Measurements from ENCODE around the gene KMT2C.
"Not testable (repeated sequence)": the region's sequence is repeated elsewhere in the genome, so short reads cannot be mapped to it uniquely, and the experiment has no call there.

Gene KMT2C

DNA sequence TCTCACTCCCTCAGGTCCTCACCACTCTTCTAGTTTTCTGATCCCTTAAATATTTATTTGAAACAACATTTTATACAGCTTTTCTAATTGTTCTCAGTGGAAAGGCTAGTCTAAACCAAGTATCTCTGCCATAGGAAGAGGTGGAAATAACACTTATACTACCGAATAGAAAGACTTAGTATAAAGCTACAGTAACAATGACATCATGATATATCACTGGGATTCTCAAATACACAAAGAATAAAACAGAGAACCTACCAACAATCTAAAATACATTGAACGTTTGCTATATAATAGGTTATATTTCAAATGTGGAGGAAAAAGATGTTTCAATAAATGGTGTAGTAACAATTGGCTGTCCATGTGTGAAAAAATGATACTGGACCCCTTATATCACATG lies 142.9 kb downstream of the KMT2C start:
- Histone ChIP-seq H3K27me3 (ENCODE audit: insufficient read depth, low read depth, severe bottlenecking) (no peaks in the 10 kb centered on the region), H3K4me3 (ENCODE audit: low read depth, low read length) (no peak overlapping the region), H3K27ac (no peak overlapping the region), H3K36me3 (peaks cover 14% of the 10 kb centered on the region), H3K9me3 (ENCODE audit: severe bottlenecking) (no peaks in the 10 kb centered on the region)
- no peak for DNase-seq
- TF ChIP-seq, protein P1, sequence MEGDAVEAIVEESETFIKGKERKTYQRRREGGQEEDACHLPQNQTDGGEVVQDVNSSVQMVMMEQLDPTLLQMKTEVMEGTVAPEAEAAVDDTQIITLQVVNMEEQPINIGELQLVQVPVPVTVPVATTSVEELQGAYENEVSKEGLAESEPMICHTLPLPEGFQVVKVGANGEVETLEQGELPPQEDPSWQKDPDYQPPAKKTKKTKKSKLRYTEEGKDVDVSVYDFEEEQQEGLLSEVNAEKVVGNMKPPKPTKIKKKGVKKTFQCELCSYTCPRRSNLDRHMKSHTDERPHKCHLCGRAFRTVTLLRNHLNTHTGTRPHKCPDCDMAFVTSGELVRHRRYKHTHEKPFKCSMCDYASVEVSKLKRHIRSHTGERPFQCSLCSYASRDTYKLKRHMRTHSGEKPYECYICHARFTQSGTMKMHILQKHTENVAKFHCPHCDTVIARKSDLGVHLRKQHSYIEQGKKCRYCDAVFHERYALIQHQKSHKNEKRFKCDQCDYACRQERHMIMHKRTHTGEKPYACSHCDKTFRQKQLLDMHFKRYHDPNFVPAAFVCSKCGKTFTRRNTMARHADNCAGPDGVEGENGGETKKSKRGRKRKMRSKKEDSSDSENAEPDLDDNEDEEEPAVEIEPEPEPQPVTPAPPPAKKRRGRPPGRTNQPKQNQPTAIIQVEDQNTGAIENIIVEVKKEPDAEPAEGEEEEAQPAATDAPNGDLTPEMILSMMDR (IDR thresholded peaks at IDR 0.05; ENCODE audit: low read depth, low read length) = no peak

- H3K27ac ChIP-seq; H3K27me3 ChIP-seq (ENCODE audit: insufficient read depth, low read depth, severe bottlenecking); H3K36me3 ChIP-seq; H3K4me3 ChIP-seq (ENCODE audit: low read depth, low read length); H3K9me3 ChIP-seq (ENCODE audit: severe bottlenecking); DNase-seq: not testable (repeated sequence)
These were observed 148.8 kb downstream of the KMT2C start for GRCh38 chr7:152286972-152287371.

- not testable (repeated sequence) for H3K27ac ChIP-seq; H3K27me3 ChIP-seq (ENCODE audit: insufficient read depth, low read depth, severe bottlenecking); H3K36me3 ChIP-seq; H3K4me3 ChIP-seq (ENCODE audit: low read depth, low read length); DNase-seq; H3K9me3 ChIP-seq (ENCODE audit: severe bottlenecking)
These were observed 149.6 kb downstream of the KMT2C start for GRCh38 chr7:152286219-152286618.

GRCh38 chr7:152284998-152285397 lies 150.8 kb downstream of the KMT2C start:
- H3K36me3 ChIP-seq; H3K4me3 ChIP-seq (ENCODE audit: low read depth, low read length); H3K27ac ChIP-seq; H3K27me3 ChIP-seq (ENCODE audit: insufficient read depth, low read depth, severe bottlenecking); DNase-seq; H3K9me3 ChIP-seq (ENCODE audit: severe bottlenecking): not testable (repeated sequence)

GRCh38 chr7:152277687-152278086 lies 158.1 kb downstream of the KMT2C start:
- H3K27me3 ChIP-seq (ENCODE audit: insufficient read depth, low read depth, severe bottlenecking); H3K4me3 ChIP-seq (ENCODE audit: low read depth, low read length); H3K27ac ChIP-seq; DNase-seq; H3K9me3 ChIP-seq (ENCODE audit: severe bottlenecking); H3K36me3 ChIP-seq: not testable (repeated sequence)

- H3K9me3 ChIP-seq (ENCODE audit: severe bottlenecking); H3K27me3 ChIP-seq (ENCODE audit: insufficient read depth, low read depth, severe bottlenecking); DNase-seq; H3K4me3 ChIP-seq (ENCODE audit: low read depth, low read length); H3K27ac ChIP-seq; H3K36me3 ChIP-seq: not testable (repeated sequence)
These were observed 165.4 kb downstream of the KMT2C start for GRCh38 chr7:152270427-152270826.

DNA sequence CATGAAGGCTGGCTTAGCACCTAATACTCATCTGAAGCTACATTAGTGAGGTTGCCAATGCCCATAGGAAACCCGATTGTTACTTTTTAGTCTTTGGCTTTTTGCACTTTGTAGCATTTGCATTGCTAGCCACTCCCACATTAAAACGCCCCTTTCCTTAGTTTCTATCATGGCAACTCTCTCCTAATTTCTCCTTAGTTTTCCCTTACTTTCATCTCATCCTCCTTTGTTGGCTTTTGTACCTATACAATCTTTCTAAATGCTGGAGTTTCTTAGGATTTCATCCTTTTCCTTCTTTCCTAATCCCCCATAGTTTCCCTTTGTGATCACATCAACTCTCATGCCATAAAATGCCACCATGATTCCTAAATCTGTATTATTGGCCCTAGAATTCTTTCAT lies 168.9 kb downstream of the KMT2C start:
- DNase-seq; H3K4me3 ChIP-seq (ENCODE audit: low read depth, low read length); H3K9me3 ChIP-seq (ENCODE audit: severe bottlenecking); H3K36me3 ChIP-seq; H3K27ac ChIP-seq; H3K27me3 ChIP-seq (ENCODE audit: insufficient read depth, low read depth, severe bottlenecking): not testable (repeated sequence)

DNA sequence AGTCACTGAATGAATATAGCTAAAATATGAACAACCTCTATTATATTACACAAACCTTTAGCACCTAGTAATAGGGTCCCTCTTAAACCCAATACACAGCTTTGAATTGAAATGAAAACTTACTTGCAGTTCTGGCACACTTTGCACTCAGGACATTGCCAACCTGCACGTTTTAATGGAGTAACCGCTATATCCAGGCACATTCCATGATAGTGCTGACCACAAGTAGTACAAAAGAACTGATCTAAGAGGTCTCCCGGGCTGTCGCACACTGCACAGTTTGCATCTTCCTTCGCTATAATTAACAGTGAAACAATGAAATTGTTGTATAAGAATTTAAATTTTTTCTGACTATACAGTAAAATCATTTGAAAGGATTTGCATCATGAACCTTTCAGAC lies 170.9 kb downstream of the KMT2C start:
- H3K27ac ChIP-seq; DNase-seq; H3K4me3 ChIP-seq (ENCODE audit: low read depth, low read length); H3K9me3 ChIP-seq (ENCODE audit: severe bottlenecking); H3K27me3 ChIP-seq (ENCODE audit: insufficient read depth, low read depth, severe bottlenecking); H3K36me3 ChIP-seq: not testable (repeated sequence)

DNA sequence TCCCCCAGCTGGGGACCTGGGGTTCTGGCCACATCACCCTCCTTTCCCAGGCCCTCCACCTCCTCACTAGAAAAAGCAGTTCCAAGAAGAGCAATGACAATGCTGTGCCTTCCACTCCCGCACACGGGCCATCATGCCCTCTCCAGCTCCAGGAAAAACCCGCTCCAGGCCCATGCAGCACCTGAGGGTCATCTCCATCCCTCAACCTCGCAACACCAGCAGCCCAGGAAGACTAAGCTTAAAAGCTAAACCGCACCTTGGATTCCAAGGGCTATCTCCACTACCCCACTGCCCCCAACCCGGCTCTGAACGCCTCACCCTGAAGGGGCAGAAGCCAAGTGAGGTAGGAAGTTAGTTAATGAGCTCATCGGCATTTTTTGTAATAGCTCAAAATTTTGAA lies 173.7 kb downstream of the KMT2C start:
- not testable (repeated sequence) for H3K36me3 ChIP-seq; H3K27me3 ChIP-seq (ENCODE audit: insufficient read depth, low read depth, severe bottlenecking); DNase-seq; H3K27ac ChIP-seq; H3K9me3 ChIP-seq (ENCODE audit: severe bottlenecking); H3K4me3 ChIP-seq (ENCODE audit: low read depth, low read length)

DNA sequence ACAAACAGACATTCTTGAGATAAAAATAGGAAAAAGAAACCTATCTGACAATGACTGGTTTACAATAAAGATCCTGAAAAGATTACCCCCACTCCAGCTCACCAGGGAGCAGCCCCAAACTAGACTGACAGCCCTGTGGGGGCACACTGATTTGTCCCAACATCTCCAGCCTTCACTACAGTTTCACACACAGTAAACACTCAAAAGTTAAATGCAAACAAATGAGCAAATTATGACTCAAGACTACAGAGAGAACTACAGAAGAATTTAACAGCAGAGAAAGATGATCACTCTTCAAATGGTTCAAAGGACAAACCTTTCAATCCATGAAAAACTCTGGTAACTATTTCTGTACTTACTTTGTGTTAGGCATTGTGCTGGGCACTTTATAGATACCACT lies 176.2 kb downstream of the KMT2C start:
- not testable (repeated sequence) for H3K9me3 ChIP-seq (ENCODE audit: severe bottlenecking); H3K4me3 ChIP-seq (ENCODE audit: low read depth, low read length); DNase-seq; H3K27ac ChIP-seq; H3K36me3 ChIP-seq; H3K27me3 ChIP-seq (ENCODE audit: insufficient read depth, low read depth, severe bottlenecking)

GRCh38 chr7:152247851-152248250 lies 188.0 kb downstream of the KMT2C start:
- DNase-seq; H3K4me3 ChIP-seq (ENCODE audit: low read depth, low read length); H3K27me3 ChIP-seq (ENCODE audit: insufficient read depth, low read depth, severe bottlenecking); H3K9me3 ChIP-seq (ENCODE audit: severe bottlenecking); H3K27ac ChIP-seq: not testable (repeated sequence)
- H3K36me3 ChIP-seq = peaks cover 15% of the 10 kb centered on the region

- not testable (repeated sequence) for H3K4me3 ChIP-seq (ENCODE audit: low read depth, low read length); DNase-seq; H3K9me3 ChIP-seq (ENCODE audit: severe bottlenecking); H3K27ac ChIP-seq; H3K36me3 ChIP-seq; H3K27me3 ChIP-seq (ENCODE audit: insufficient read depth, low read depth, severe bottlenecking)
These were observed 190.4 kb downstream of the KMT2C start for GRCh38 chr7:152245417-152245816.

GRCh38 chr7:152243464-152243863 lies 192.3 kb downstream of the KMT2C start:
- not testable (repeated sequence) for DNase-seq; H3K27me3 ChIP-seq (ENCODE audit: insufficient read depth, low read depth, severe bottlenecking); H3K4me3 ChIP-seq (ENCODE audit: low read depth, low read length); H3K27ac ChIP-seq; H3K9me3 ChIP-seq (ENCODE audit: severe bottlenecking); H3K36me3 ChIP-seq

DNA sequence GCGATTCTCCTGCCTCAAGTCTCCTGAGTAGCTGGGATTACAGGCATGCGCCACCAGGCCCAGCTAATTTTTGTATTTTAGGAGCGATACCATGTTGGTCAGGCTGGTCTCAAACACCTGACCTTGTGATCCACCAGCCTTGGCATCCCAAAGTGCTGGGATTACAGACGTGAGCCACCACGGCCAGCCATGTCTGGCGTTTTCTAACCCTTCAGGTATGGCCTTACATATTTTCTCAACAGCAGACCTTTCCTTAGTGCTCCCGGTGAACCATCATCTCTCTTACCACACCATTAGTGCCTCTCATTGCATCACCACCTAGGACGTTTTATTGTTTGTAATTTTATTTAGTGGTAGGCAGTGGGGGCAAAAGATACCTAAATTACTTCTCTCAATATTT lies 194.5 kb downstream of the KMT2C start:
- H3K27me3 ChIP-seq (ENCODE audit: insufficient read depth, low read depth, severe bottlenecking); DNase-seq; H3K9me3 ChIP-seq (ENCODE audit: severe bottlenecking); H3K27ac ChIP-seq; H3K4me3 ChIP-seq (ENCODE audit: low read depth, low read length); H3K36me3 ChIP-seq: not testable (repeated sequence)

- H3K27me3 ChIP-seq (ENCODE audit: insufficient read depth, low read depth, severe bottlenecking); H3K27ac ChIP-seq; H3K36me3 ChIP-seq; H3K4me3 ChIP-seq (ENCODE audit: low read depth, low read length); DNase-seq; H3K9me3 ChIP-seq (ENCODE audit: severe bottlenecking): not testable (repeated sequence)
These were observed 199.5 kb downstream of the KMT2C start for GRCh38 chr7:152236306-152236705.
